ENCODE results near the gene PANK2.

DNA sequence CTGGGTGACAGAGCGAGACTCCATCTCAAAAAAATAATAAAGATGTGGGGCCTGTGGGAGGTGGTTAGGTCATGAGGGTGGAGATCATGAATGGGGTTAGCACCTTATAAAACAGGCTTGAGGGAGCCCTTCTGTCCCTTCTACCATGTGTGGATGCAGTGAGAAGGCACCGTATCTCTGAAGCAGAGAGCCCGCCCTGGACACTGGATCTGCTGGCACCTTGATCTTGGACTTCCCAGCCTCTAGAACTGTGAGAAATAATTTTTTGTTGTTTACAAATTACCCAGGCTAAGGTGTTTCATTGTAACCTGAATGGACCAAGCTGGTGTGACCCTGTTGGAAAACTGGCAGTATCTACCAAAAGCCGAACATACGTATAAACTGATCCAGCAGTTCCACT lies 15.7 kb upstream of the PANK2 start:
- no peak for TF ChIP-seq CTCF (IDR thresholded peaks at IDR 0.05)
- TF ChIP-seq POLR2A (IDR thresholded peaks at IDR 0.05), result no peak

Measured in body of pancreas (tissue), 4 donors.